Activated CD8-positive, alpha-beta memory T cell treated with anti-CD3 and anti-CD28 coated beads, Interleukin-2, amount 50 U/mL, for 4 hours (primary cell): Measurements from ENCODE around the gene SYT9.

Experiments used
- DNase-seq: peaks from one replicate; pipeline ENCODE4 v3.0.0-alpha.2; 2020

The SYT9 gene

GRCh38 chr11:7428196-7428595, 176.5 kb downstream of the SYT9 start:
- DNase-seq: no peak

GRCh38 chr11:7430496-7430895, 178.8 kb downstream of the SYT9 start:
- no peak for DNase-seq

- DNase-seq: no peak
These were observed 183.5 kb downstream of the SYT9 start for GRCh38 chr11:7435176-7435575.

GRCh38 chr11:7436146-7436545, 184.4 kb downstream of the SYT9 start:
- DNase-seq: no peak

- no peak for DNase-seq
These were observed 185.0 kb downstream of the SYT9 start for GRCh38 chr11:7436657-7437056.

- no peak for DNase-seq
These were observed 186.0 kb downstream of the SYT9 start for GRCh38 chr11:7437696-7438095.

GRCh38 chr11:7439746-7440320, 188.1 kb downstream of the SYT9 start:
- no peak for DNase-seq

GRCh38 chr11:7442588-7443215, 191.0 kb downstream of the SYT9 start:
- DNase-seq: peak; percentile 69

GRCh38 chr11:7444091-7444981, 192.6 kb downstream of the SYT9 start:
- DNase-seq: no peak

- DNase-seq: no peak
These were observed 193.9 kb downstream of the SYT9 start for GRCh38 chr11:7445564-7445963.

- DNase-seq: no peak
These were observed 196.5 kb downstream of the SYT9 start for GRCh38 chr11:7448201-7448600.

GRCh38 chr11:7449211-7449840, 197.6 kb downstream of the SYT9 start:
- no peak for DNase-seq

GRCh38 chr11:7449841-7450214, 198.1 kb downstream of the SYT9 start:
- DNase-seq: no peak

- DNase-seq: no peak
These were observed 199.1 kb downstream of the SYT9 start for GRCh38 chr11:7450836-7451235.

GRCh38 chr11:7451520-7451919, 199.8 kb downstream of the SYT9 start:
- DNase-seq: no peak

- DNase-seq: no peak
These were observed 200.3 kb downstream of the SYT9 start for GRCh38 chr11:7451952-7452494.

GRCh38 chr11:7454854-7455253, 203.2 kb downstream of the SYT9 start:
- no peak for DNase-seq

- no peak for DNase-seq
These were observed 205.5 kb downstream of the SYT9 start for GRCh38 chr11:7457211-7457610.

GRCh38 chr11:7462706-7463105, 211.0 kb downstream of the SYT9 start:
- DNase-seq: no peak

GRCh38 chr11:7467652-7468051, 215.9 kb downstream of the SYT9 start:
- no peak for DNase-seq

- no peak for DNase-seq
These were observed 217.7 kb downstream of the SYT9 start for GRCh38 chr11:7469351-7469865.

- no peak for DNase-seq
These were observed 219.4 kb downstream of the SYT9 start for GRCh38 chr11:7471071-7471470.

- DNase-seq: no peak
These were observed 222.0 kb downstream of the SYT9 start for GRCh38 chr11:7473717-7474116.
